PFSK-1 (cell line): ENCODE results near the gene ATCAY.

Source experiments
- FOXP2 ChIP-seq: optimal IDR thresholded peaks from 2 replicates; pipeline ENCODE3; 2011; ENCODE audit warnings: borderline replicate concordance, control low read depth, inconsistent platforms; ENCODE audit not compliant: insufficient read depth; ENCODE audit errors: extremely low read length, extremely low read depth
- POLR2AphosphoS5 ChIP-seq: IDR thresholded peaks from 2 replicates; pipeline ENCODE4 v1.6.1; 2012; ENCODE audit warnings: low read depth, mild to moderate bottlenecking, control low read depth, low read length, moderate library complexity
- SIN3A ChIP-seq: IDR thresholded peaks from 2 replicates; pipeline ENCODE4 v1.6.1; 2012; ENCODE audit warnings: mild to moderate bottlenecking, low read length, moderate library complexity, borderline replicate concordance; ENCODE audit not compliant: insufficient read depth
- TAF1 ChIP-seq: IDR thresholded peaks from 2 replicates; pipeline ENCODE4 v1.6.1; 2012; ENCODE audit warnings: low read length, control low read depth, borderline replicate concordance; ENCODE audit not compliant: insufficient read depth
- TF ChIP-seq, protein P1 (sequence below), 2 experiments: IDR thresholded peaks; 2 replicates each; pipeline versions ENCODE4 v1.6.1 to v1.8.0; 2011 to 2012; ENCODE audit warnings: low read depth in 2 of 2, low read length in 2 of 2, control low read depth in 1 of 2, inconsistent platforms in 1 of 2, mild to moderate bottlenecking in 1 of 2, moderate library complexity in 1 of 2; ENCODE audit not compliant: insufficient read depth in 1 of 2

ATCAY gene

DNA sequence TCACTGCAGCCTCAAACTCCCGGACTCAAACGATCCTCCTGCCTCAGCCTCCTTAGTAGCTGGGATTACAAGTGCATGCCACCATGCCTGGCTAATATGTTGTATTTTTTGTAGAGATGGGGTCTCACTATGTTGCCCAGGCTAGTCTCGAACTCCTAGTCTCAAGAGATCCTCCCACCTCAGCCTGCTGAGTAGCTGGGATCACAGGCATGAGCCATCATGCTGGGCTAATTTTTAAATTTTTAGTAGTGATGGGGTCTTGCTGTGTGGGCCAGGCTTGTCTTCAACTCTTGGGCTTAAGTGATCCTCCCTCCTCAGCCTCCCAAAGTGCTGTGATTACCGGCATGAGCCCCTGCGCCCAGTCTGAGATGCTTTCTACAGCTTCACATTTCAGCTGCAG, 15.3 kb downstream of the ATCAY start:
- TF ChIP-seq, protein P1, sequence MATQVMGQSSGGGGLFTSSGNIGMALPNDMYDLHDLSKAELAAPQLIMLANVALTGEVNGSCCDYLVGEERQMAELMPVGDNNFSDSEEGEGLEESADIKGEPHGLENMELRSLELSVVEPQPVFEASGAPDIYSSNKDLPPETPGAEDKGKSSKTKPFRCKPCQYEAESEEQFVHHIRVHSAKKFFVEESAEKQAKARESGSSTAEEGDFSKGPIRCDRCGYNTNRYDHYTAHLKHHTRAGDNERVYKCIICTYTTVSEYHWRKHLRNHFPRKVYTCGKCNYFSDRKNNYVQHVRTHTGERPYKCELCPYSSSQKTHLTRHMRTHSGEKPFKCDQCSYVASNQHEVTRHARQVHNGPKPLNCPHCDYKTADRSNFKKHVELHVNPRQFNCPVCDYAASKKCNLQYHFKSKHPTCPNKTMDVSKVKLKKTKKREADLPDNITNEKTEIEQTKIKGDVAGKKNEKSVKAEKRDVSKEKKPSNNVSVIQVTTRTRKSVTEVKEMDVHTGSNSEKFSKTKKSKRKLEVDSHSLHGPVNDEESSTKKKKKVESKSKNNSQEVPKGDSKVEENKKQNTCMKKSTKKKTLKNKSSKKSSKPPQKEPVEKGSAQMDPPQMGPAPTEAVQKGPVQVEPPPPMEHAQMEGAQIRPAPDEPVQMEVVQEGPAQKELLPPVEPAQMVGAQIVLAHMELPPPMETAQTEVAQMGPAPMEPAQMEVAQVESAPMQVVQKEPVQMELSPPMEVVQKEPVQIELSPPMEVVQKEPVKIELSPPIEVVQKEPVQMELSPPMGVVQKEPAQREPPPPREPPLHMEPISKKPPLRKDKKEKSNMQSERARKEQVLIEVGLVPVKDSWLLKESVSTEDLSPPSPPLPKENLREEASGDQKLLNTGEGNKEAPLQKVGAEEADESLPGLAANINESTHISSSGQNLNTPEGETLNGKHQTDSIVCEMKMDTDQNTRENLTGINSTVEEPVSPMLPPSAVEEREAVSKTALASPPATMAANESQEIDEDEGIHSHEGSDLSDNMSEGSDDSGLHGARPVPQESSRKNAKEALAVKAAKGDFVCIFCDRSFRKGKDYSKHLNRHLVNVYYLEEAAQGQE (IDR thresholded peaks at IDR 0.05; ENCODE audit: insufficient read depth in 1 of 2, low read depth in 2 of 2, low read length in 2 of 2), result no peak
- no peak for TF ChIP-seq TAF1
- TF ChIP-seq POLR2AphosphoS5, result no peak
- TF ChIP-seq SIN3A, result no peak
- TF ChIP-seq FOXP2, result no peak

DNA sequence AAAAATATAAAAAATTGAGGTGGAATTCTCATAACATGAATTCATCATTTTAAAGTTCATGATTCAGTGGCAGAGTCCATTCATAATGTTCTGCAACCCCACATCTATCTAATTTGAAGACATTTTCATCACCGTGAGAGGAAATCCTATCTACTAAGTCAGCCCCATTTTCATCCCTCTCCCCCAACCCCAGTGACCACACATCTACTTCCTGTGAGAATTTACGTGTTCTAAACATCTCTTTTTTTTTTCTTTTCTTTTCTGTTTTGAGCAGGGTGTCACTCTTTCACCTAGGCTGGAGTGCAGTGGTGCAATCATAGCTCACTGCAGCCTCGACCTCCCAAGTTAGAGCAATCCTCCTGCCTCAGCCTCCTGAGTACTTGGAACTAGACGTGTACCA, 17.5 kb downstream of the ATCAY start:
- no peak for TF ChIP-seq POLR2AphosphoS5
- TF ChIP-seq, protein P1 (IDR thresholded peaks at IDR 0.05; ENCODE audit: insufficient read depth in 1 of 2, low read depth in 2 of 2, low read length in 2 of 2), result no peak
- no peak for TF ChIP-seq SIN3A
- TF ChIP-seq TAF1, result no peak
- no peak for TF ChIP-seq FOXP2

DNA sequence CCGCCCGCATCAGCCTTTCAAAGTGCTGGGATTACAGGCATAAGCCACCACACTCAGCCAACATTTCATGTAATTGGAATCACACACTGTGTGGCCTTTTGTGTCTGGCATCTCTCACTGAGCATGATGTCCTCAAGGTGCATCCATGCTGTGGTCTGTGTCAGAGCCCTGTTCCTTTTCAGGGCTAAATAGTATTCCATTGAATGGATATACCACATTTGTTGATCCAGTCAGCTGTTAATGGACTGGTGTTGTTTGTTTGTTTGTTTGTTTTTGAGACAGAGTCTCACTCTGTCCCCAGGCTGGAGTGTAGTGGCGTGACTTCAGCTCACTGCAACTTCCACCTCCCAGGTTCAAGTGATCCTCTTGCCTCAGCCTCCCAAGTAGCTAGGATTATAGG, 17.9 kb downstream of the ATCAY start:
- TF ChIP-seq SIN3A, result no peak
- no peak for TF ChIP-seq POLR2AphosphoS5
- no peak for TF ChIP-seq FOXP2
- TF ChIP-seq, protein P1 (IDR thresholded peaks at IDR 0.05; ENCODE audit: insufficient read depth in 1 of 2, low read depth in 2 of 2, low read length in 2 of 2), result no peak
- TF ChIP-seq TAF1, result no peak

DNA sequence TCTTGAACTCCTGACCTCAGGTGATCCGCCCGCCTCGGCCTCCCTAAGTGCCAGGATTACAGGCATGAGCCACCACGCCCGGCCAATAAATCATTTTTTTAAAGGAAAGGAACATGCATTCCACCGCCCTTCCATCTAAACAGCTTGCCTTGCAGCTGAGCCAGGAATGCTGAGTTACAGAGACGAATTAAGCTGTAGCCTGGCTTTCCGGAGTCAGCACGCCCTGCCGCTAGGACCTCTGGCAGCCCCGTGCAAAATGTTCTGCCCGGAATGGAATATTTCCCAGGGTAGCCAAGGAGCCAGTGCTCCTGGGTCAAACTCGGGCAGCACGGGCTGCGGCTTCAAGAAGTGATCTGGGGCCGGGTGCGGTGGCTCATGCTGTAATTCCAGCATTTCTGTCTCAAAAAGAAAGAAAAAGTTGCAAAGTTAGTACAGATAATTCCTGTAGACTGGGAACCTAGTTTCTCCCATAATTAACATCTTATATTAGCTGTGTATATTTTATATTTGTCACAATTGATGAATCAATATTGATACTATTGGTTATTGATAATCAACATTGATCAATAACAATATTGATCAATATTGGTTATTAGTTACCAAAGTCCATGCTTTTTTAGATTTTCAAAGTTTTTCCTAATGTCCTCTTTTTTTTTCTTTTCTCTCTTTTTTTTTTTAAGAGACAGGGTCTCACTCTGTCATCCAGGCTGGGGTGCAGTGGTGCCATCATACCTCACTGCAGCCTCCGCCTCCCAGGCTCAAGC, 19.2 kb downstream of the ATCAY start:
- TF ChIP-seq, protein P1 (IDR thresholded peaks at IDR 0.05; ENCODE audit: insufficient read depth in 1 of 2, low read depth in 2 of 2, low read length in 2 of 2), result no peak
- no peak for TF ChIP-seq FOXP2
- no peak for TF ChIP-seq TAF1
- no peak for TF ChIP-seq POLR2AphosphoS5
- TF ChIP-seq SIN3A, result no peak
